PC-9 (cell line): ENCODE data around the gene FOXD4L6.
"Not testable (repeated sequence)": the region's sequence is repeated elsewhere in the genome, so short reads cannot be mapped to it uniquely, and the experiment has no call there.

Experiments
- EZH2 ChIP-seq: fragments of 200-600 bp; sonication (generic); IDR thresholded peaks from 2 replicates; pipeline ENCODE4 v1.8.0; 2017; ENCODE audit warnings: antibody characterized with exemption, low read depth
- TF ChIP-seq, protein P1 (sequence below): fragments of 200-600 bp; sonication (generic); conservative IDR thresholded peaks from 2 replicates; pipeline ENCODE4 v1.6.1; 2017; ENCODE audit warnings: mixed run types, antibody characterized with exemption, mild to moderate bottlenecking, moderate library complexity

DNA sequence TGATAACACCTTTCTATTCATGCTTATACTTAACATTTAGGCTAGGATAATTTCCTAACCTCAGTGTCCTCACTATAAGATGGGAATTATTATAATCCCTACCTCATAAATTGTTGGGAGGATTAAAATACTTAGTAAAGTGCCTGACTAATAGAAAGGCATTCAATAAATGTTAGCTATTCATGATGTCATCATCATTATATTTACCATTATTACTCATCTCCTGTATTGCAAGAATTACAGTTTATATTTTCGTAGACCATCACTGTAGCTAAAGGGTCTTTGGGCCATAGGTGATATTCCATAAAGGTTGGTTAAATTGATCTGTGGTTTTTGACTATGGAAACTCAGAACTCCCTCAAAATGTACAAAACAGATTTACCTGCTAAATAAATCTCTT, 50.9 kb downstream of the FOXD4L6 start:
- TF ChIP-seq, protein P1, sequence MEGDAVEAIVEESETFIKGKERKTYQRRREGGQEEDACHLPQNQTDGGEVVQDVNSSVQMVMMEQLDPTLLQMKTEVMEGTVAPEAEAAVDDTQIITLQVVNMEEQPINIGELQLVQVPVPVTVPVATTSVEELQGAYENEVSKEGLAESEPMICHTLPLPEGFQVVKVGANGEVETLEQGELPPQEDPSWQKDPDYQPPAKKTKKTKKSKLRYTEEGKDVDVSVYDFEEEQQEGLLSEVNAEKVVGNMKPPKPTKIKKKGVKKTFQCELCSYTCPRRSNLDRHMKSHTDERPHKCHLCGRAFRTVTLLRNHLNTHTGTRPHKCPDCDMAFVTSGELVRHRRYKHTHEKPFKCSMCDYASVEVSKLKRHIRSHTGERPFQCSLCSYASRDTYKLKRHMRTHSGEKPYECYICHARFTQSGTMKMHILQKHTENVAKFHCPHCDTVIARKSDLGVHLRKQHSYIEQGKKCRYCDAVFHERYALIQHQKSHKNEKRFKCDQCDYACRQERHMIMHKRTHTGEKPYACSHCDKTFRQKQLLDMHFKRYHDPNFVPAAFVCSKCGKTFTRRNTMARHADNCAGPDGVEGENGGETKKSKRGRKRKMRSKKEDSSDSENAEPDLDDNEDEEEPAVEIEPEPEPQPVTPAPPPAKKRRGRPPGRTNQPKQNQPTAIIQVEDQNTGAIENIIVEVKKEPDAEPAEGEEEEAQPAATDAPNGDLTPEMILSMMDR = not testable (repeated sequence)
- not testable (repeated sequence) for TF ChIP-seq EZH2
